ENCODE results near the gene ZMAT3. TPM values are rescaled to one million over a fixed set of nuclear protein-coding genes. Genes with fewer than 3 reads are reported as not detected.

ZMAT3 gene
- total RNA-seq, 1 donor from 2014 or later = 8.6 TPM

DNA sequence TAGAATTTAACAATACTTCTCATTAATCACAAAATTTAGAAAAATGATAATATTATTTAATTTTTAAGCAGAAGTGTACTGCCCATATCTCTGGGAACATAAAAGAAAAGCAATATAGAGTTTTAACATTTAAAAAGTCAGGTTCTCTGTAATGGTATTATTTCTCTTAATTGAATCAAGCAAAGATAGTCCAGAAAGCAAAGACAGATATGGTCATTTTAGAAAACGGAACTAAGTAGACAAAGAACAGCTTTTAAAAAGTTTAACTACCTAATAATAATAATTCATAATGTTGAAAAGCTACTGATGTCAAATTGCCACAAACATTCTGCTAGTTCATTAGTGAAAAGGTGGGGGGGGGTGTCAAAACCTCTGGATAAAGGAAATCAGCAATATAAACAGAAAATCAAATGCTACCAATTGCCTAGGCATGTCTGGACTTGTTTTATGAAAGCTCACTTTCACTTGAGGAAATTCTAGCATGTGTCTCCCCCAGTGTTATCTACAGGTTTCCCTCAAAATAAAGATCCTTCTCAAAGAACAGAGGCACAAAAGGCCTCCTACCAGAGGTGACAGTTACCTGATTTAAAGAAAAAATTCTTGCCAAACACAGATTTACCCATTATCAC, 1.7 kb downstream of the ZMAT3 start:
- H4K20me1 ChIP-seq (ENCODE audit: low read depth) = no peaks in the 10 kb centered on the region
- no peak overlapping the region for H3K27ac ChIP-seq
- Mint-ChIP-seq H3K27me3 (ENCODE audit: insufficient read depth, low read depth) (peaks cover 3% of the 10 kb centered on the region), H3K27ac (no peak overlapping the region), H3K4me3 (no peak overlapping the region), H3K9me3 (no peaks in the 10 kb centered on the region), H3K4me1 (peaks cover 8% of the 10 kb centered on the region), H3K36me3 (no peaks in the 10 kb centered on the region)
- H3K9ac ChIP-seq = no peak overlapping the region
- TF ChIP-seq CTCF (IDR thresholded peaks at IDR 0.05) = no peak
- TF ChIP-seq EZH2 (IDR thresholded peaks at IDR 0.05) = no peak
- no peak for TF ChIP-seq EZH2phosphoT487 (IDR thresholded peaks at IDR 0.05)
- H3K4me1 ChIP-seq = peaks cover 21% of the 10 kb centered on the region
- no peaks in the 10 kb centered on the region for H3K36me3 ChIP-seq
- DNase-seq (ENCODE audit: low spot score) = no peak
- H3K79me2 ChIP-seq (ENCODE audit: low read depth) = peaks cover 7% of the 10 kb centered on the region
- no peaks in the 10 kb centered on the region for H3K27me3 ChIP-seq
- H3K9me3 ChIP-seq (ENCODE audit: low read depth) = no peaks in the 10 kb centered on the region
- H3K4me3 ChIP-seq = peak overlapping the region; percentile 81
- peak overlapping the region; percentile 82 for H3K4me2 ChIP-seq
- H3F3A ChIP-seq (ENCODE audit: low read depth) = peaks cover 3% of the 10 kb centered on the region
- H2AFZ ChIP-seq (replicated peaks) = no peak overlapping the region

- peaks cover 21% of the 10 kb centered on the region for H3K4me1 ChIP-seq
- no peaks in the 10 kb centered on the region for H3K9me3 ChIP-seq (ENCODE audit: low read depth)
- H3F3A ChIP-seq (ENCODE audit: low read depth) = peaks cover 3% of the 10 kb centered on the region
- Mint-ChIP-seq H3K9me3 (no peaks in the 10 kb centered on the region), H3K4me1 (peaks cover 8% of the 10 kb centered on the region), H3K36me3 (no peaks in the 10 kb centered on the region), H3K4me3 (no peak overlapping the region), H3K27ac (no peak overlapping the region), H3K27me3 (ENCODE audit: insufficient read depth, low read depth) (peaks cover 2% of the 10 kb centered on the region)
- H3K79me2 ChIP-seq (ENCODE audit: low read depth) = peaks cover 7% of the 10 kb centered on the region
- no peak overlapping the region for H3K27ac ChIP-seq
- no peak for TF ChIP-seq EZH2 (IDR thresholded peaks at IDR 0.05)
- peak; percentile 68 for TF ChIP-seq CTCF (IDR thresholded peaks at IDR 0.05)
- no peak for TF ChIP-seq EZH2phosphoT487 (IDR thresholded peaks at IDR 0.05)
- no peak overlapping the region for H2AFZ ChIP-seq (replicated peaks)
- peak; percentile 51 for DNase-seq (ENCODE audit: low spot score)
- peak overlapping the region; percentile 82 for H3K4me2 ChIP-seq
- no peaks in the 10 kb centered on the region for H4K20me1 ChIP-seq (ENCODE audit: low read depth)
- H3K9ac ChIP-seq = no peak overlapping the region
- no peaks in the 10 kb centered on the region for H3K27me3 ChIP-seq
- no peak overlapping the region for H3K4me3 ChIP-seq
- no peaks in the 10 kb centered on the region for H3K36me3 ChIP-seq
These were observed 2.7 kb downstream of the ZMAT3 start for GRCh38 chr3:179068779-179069530.

GRCh38 chr3:179067839-179068238, 3.8 kb downstream of the ZMAT3 start:
- no peak overlapping the region for H3K27ac ChIP-seq
- H3K4me1 ChIP-seq = peaks cover 21% of the 10 kb centered on the region
- Mint-ChIP-seq H3K27ac (no peak overlapping the region), H3K4me1 (peaks cover 8% of the 10 kb centered on the region), H3K36me3 (no peaks in the 10 kb centered on the region), H3K27me3 (ENCODE audit: insufficient read depth, low read depth) (peaks cover 2% of the 10 kb centered on the region), H3K4me3 (no peak overlapping the region), H3K9me3 (no peaks in the 10 kb centered on the region)
- H4K20me1 ChIP-seq (ENCODE audit: low read depth) = no peaks in the 10 kb centered on the region
- no peak overlapping the region for H3K4me2 ChIP-seq
- no peak overlapping the region for H3K4me3 ChIP-seq
- no peak overlapping the region for H2AFZ ChIP-seq (replicated peaks)
- peaks cover 8% of the 10 kb centered on the region for H3K79me2 ChIP-seq (ENCODE audit: low read depth)
- peaks cover 3% of the 10 kb centered on the region for H3F3A ChIP-seq (ENCODE audit: low read depth)
- no peaks in the 10 kb centered on the region for H3K36me3 ChIP-seq
- H3K9ac ChIP-seq = no peak overlapping the region
- no peaks in the 10 kb centered on the region for H3K9me3 ChIP-seq (ENCODE audit: low read depth)
- TF ChIP-seq EZH2 (IDR thresholded peaks at IDR 0.05) (no peak), EZH2phosphoT487 (IDR thresholded peaks at IDR 0.05) (no peak), CTCF (IDR thresholded peaks at IDR 0.05) (no peak)
- no peak for DNase-seq (ENCODE audit: low spot score)
- no peaks in the 10 kb centered on the region for H3K27me3 ChIP-seq

All from neural progenitor cell (in vitro differentiated cells).